ENCODE measurements around the gene MBP.
A peak's percentile ranks its signal among the peaks of the same experiment; 100 is the strongest.
"Not testable (repeated sequence)": the region's sequence is repeated elsewhere in the genome, so short reads cannot be mapped to it uniquely, and the experiment has no call there.

The MBP gene

DNA sequence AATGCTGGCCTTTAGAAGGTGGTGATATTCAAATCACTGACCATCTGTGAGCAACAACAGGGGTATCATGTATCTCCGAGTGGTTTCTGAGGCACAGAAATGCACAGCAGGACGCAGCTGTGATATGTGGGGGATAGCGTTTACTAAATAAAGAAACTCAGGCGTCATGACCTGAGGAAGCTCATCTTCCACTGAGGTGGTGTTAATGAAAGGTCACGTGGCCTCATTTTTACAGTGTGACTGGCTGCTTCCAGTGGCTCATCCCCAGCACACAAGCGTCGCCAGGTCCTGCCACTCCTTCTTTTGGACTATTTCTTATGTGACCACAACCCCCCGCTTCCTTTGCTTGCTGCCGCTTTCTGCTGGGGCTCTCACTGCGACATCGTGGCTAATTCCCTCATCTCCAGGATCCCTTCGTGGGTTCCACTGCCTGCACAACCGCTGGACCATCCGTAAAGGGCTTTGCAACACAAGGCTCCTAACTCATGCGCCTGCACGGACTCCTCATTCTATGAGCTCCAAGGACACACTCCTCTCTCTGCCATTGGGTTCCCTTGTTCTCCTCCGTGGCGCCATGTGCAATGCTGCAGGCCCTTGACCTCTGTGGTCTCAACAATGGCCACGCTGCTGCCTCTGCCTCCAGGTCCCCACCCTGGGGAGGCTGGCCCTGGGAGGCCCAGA lies 109.3 kb downstream of the MBP start:
- no peaks in the 10 kb centered on the region for H3K9me3 ChIP-seq
- no peaks in the 10 kb centered on the region for H3K4me1 ChIP-seq
- H3K27me3 ChIP-seq (ENCODE audit: low read depth), result no peaks in the 10 kb centered on the region
- H3K4me3 ChIP-seq, result no peak overlapping the region
- in situ Hi-C loops (cut with MboI; ENCODE audit: low sequenced_read_pairs), result no loop called here
- DNase-seq (ENCODE audit: low spot score in 2 of 2), result no peak
- no peaks in the 10 kb centered on the region for H3K36me3 ChIP-seq (replicated peaks)

DNA sequence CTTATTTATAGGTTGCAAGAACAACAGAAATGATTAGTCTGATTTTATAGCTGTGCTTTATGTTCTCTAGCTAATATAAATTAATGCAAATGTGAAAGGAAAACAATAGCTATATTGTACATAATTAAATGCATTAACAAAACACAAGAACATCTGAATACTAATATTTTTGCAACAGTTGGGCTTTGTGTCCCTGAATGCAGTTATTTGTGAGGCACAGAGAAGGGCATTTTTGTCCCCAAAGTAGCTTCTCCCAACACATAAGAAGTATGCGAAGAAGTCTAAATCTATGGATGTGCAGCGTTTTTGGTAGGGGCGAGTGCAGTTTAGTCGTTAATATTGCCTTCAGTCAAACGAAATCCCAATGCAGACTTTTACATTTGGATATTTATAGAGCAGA lies 110.0 kb downstream of the MBP start:
- Histone ChIP-seq H3K27me3 (ENCODE audit: low read depth) (no peaks in the 10 kb centered on the region), H3K4me1 (no peaks in the 10 kb centered on the region), H3K9me3 (no peaks in the 10 kb centered on the region), H3K36me3 (replicated peaks) (no peaks in the 10 kb centered on the region), H3K4me3 (no peak overlapping the region)
- in situ Hi-C loops (cut with MboI; ENCODE audit: low sequenced_read_pairs), result no loop called here
- DNase-seq (ENCODE audit: low spot score in 2 of 2), result no peak

DNA sequence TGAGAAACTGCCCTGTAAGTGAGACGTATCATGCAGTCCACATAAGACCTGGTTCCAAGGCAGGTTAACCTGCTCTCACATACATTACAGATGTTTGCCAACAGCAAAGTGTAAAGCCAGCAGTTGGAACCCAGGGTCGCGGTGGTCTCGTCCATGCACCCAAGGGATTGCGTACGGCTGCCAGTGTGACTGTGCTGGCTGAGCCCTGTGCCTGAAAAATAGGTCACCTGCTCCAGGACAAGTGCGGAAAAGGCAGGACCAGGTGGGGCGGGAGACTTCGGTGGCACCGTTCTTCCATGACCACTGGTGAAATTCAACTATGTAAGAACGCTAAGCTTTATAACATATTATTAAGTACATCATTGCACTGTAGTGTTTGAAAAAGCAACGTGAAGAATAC lies 110.5 kb downstream of the MBP start:
- in situ Hi-C loops (cut with MboI; ENCODE audit: low sequenced_read_pairs), result no loop called here
- no peaks in the 10 kb centered on the region for H3K36me3 ChIP-seq (replicated peaks)
- H3K27me3 ChIP-seq (ENCODE audit: low read depth), result no peaks in the 10 kb centered on the region
- no peaks in the 10 kb centered on the region for H3K9me3 ChIP-seq
- no peaks in the 10 kb centered on the region for H3K4me1 ChIP-seq
- DNase-seq (ENCODE audit: low spot score in 2 of 2), result no peak
- H3K4me3 ChIP-seq, result no peak overlapping the region

DNA sequence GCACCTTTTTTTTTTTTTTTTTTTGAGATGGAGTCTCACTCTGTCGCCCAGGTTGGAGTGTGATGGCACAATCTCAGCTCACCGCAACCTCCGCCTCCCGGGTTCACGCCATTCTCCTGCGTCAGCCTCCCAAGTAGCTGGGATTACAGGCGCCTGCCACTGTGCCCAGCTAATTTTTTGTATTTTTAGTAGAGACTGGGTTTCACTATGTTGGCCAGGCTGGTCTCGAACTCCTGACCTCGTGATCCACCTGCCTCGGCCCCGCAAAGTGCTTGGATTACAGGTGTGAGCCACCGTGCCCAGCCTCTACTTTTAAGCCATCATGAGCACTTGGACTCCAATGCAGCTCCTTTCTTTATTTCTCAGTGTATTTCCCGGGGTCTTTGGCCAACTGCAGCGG lies 111.1 kb downstream of the MBP start:
- in situ Hi-C loops (cut with MboI; ENCODE audit: low sequenced_read_pairs); DNase-seq (ENCODE audit: low spot score in 2 of 2); H3K27me3 ChIP-seq (ENCODE audit: low read depth); H3K4me1 ChIP-seq; H3K4me3 ChIP-seq; H3K36me3 ChIP-seq (replicated peaks); H3K9me3 ChIP-seq: not testable (repeated sequence)

DNA sequence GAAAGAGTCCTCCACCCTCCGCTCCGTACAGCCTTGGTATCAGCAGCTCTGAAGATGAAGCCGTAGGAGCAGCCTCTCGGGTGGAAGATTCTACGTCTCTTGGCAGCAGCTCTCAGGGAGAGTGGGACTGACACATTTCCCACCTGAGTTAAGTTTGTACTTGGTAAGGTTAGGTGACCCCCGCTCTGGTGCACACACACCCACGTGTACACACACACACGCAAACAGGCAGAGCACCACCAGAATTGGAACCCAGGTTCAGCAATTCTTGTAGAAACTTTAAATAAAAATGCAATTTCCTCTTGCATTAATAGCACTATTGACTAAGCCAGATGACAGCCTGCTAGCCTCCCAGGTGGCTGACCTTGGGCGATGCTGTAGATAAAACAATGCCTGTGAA lies 111.5 kb downstream of the MBP start:
- in situ Hi-C loops (cut with MboI; ENCODE audit: low sequenced_read_pairs), result no loop called here
- H3K27me3 ChIP-seq (ENCODE audit: low read depth), result no peaks in the 10 kb centered on the region
- H3K4me1 ChIP-seq, result no peaks in the 10 kb centered on the region
- no peak for DNase-seq (ENCODE audit: low spot score in 2 of 2)
- H3K4me3 ChIP-seq, result no peak overlapping the region
- no peaks in the 10 kb centered on the region for H3K9me3 ChIP-seq
- H3K36me3 ChIP-seq (replicated peaks), result no peaks in the 10 kb centered on the region

DNA sequence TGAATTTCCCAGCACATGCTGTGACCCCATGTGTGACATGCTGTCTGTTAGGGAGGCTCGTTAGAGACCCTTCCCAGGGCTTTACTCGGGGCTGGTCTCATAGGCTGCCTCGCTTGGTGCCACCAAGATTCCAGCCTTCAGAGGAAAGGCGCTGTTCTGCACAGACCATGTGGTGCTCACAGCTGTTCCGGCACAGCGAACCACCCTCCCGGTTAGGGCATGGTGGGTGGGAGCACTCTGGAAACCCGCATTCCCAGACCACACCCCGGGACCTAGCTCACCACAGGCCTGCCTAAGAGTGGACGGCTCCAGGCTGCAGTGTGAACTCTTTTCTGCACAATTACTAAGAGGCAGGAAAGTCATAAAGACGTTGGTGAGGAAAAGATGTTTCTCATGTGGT lies 112.0 kb downstream of the MBP start:
- no peak for DNase-seq (ENCODE audit: low spot score in 2 of 2)
- no peaks in the 10 kb centered on the region for H3K9me3 ChIP-seq
- H3K27me3 ChIP-seq (ENCODE audit: low read depth), result no peaks in the 10 kb centered on the region
- H3K4me3 ChIP-seq, result no peak overlapping the region
- H3K36me3 ChIP-seq (replicated peaks), result no peaks in the 10 kb centered on the region
- in situ Hi-C loops (cut with MboI; ENCODE audit: low sequenced_read_pairs), result no loop called here
- H3K4me1 ChIP-seq, result no peaks in the 10 kb centered on the region

DNA sequence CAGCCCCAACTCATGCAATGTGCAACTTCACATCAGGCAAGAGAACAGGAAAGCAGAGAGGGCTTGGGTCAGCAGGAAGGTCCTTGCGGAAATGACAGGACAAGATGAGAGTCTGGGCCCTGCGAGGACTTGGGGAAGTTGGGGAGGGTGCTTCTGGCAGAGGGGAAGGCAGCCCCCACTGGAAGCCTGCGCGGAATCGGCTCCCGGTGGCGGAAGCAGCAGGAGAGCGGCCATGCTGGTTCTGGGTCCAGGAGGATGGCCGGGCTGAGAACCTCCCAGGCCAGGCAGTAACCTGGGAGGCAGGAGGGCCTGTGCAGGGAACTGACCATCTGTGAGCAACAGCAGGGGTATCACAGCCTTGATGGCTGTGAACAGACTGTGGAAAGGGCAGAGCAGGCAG lies 112.9 kb downstream of the MBP start:
- no peaks in the 10 kb centered on the region for H3K27me3 ChIP-seq (ENCODE audit: low read depth)
- no peaks in the 10 kb centered on the region for H3K36me3 ChIP-seq (replicated peaks)
- H3K4me1 ChIP-seq, result no peaks in the 10 kb centered on the region
- DNase-seq (ENCODE audit: low spot score in 2 of 2), result no peak
- no peaks in the 10 kb centered on the region for H3K9me3 ChIP-seq
- H3K4me3 ChIP-seq, result no peak overlapping the region
- in situ Hi-C loops (cut with MboI; ENCODE audit: low sequenced_read_pairs), result no loop called here

DNA sequence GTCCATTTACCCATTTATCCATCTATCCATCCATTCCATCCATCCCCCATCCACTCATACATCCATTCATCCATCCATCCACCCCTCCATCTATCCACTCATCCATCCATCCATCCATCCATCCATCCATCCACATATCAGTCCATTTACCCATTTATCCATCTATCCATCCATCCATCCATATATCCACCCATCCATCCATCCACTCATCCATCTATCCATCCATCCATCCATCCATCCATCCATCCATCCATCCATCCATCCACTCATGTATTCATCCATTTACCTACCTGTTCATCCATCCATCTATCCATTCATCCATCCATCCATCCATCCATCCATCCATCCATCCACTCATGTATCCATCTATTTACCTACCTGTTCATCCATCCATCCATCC lies 113.9 kb downstream of the MBP start:
- H3K27me3 ChIP-seq (ENCODE audit: low read depth); H3K4me3 ChIP-seq; in situ Hi-C loops (cut with MboI; ENCODE audit: low sequenced_read_pairs); H3K4me1 ChIP-seq; H3K36me3 ChIP-seq (replicated peaks); H3K9me3 ChIP-seq; DNase-seq (ENCODE audit: low spot score in 2 of 2): not testable (repeated sequence)

DNA sequence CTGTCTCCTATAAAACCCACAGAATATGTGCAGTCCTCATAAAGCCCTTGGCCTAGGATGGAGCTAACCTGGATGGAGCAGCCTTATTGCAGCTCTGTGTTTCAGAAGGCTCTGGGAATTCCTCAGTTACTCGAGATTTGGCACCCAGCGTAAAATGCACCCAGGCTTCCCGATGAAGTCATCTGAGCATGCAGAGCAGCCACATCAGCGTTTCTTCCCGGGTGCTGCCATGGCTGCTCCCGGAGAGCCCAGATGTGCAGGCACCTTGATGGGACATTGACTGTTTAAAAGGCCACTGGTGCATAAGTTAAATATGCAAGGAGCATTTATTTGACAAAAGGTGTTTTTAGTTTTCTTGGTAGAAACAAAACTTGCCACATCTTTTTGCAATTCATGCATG lies 115.2 kb downstream of the MBP start:
- no peaks in the 10 kb centered on the region for H3K36me3 ChIP-seq (replicated peaks)
- in situ Hi-C loops (cut with MboI; ENCODE audit: low sequenced_read_pairs), result no loop called here
- H3K4me1 ChIP-seq, result no peaks in the 10 kb centered on the region
- DNase-seq (ENCODE audit: low spot score in 2 of 2), result no peak
- H3K27me3 ChIP-seq (ENCODE audit: low read depth), result no peaks in the 10 kb centered on the region
- no peak overlapping the region for H3K4me3 ChIP-seq
- no peaks in the 10 kb centered on the region for H3K9me3 ChIP-seq

DNA sequence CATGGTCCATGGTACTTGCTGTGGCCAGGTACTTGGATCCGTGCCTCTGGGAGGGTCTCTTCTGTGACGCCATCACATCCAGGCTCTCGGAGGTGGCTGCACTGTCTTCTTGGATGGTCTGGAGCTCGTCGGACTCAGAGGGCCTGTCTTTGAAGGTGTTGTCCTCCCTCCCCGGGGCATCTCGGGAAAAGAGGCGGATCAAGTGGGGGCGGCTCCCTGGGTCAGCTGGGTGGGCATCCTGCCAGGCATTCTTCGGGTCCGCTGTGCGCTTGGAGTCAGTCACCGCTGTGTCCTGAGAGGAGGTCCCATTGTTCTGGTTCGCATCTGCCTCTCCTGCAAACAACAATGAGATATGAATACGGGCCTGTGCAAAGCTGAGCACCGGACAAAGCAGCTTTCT lies 115.6 kb downstream of the MBP start:
- H3K4me3 ChIP-seq, result no peak overlapping the region
- H3K36me3 ChIP-seq (replicated peaks), result no peaks in the 10 kb centered on the region
- H3K9me3 ChIP-seq, result no peaks in the 10 kb centered on the region
- peak in 1 of 2 experiments; percentile 14 for DNase-seq (ENCODE audit: low spot score in 2 of 2)
- in situ Hi-C loops (cut with MboI; ENCODE audit: low sequenced_read_pairs), result no loop called here
- no peaks in the 10 kb centered on the region for H3K4me1 ChIP-seq
- no peaks in the 10 kb centered on the region for H3K27me3 ChIP-seq (ENCODE audit: low read depth)

DNA sequence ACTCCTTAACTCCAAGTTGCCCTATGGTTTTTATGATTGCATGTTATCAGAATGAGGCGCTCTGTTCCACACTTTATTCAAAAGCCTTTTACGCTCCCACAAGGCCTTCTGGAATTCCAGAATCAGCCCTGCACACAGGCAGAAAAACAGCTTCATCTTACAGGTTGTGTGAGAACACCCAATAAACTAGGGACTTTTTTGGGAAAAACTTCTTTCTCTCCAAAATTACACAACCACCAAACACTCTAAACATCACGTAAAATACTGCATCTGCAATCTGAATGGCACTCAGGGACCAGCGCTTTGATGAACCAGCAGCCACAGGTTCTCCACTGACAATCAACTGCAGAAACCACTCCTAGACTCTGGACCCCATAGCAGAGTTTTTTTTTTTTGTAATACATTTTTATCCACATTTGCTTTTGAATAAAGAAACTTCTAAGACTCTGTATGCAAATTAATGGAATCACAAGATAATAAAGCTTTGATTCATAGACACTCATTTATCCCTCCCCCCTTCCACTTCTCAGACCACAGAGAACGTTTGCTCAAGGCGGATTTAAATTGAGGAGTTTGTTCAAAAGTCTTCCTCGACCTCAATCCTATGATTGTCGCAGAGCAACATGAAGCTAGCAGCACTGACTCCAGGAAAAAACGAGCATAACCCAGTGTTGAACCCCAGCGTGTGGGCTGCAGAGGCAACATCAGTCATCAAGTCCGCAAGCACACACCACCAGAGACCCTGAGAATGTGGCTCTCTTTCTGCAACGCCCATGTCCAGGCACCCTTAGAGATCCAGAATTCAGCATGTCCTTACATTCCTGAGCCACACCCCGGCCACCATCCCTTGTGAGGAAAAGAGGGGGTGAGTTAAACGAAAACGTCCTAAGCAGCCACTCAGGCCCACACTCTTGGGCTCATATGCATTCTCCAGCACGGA lies 116.5 kb downstream of the MBP start:
- Histone ChIP-seq H3K27me3 (ENCODE audit: low read depth) (no peaks in the 10 kb centered on the region), H3K36me3 (replicated peaks) (no peaks in the 10 kb centered on the region), H3K4me3 (no peak overlapping the region), H3K4me1 (no peaks in the 10 kb centered on the region), H3K9me3 (no peaks in the 10 kb centered on the region)
- no peak for DNase-seq (ENCODE audit: low spot score in 2 of 2)
- in situ Hi-C loops (cut with MboI; ENCODE audit: low sequenced_read_pairs), result no loop called here

DNA sequence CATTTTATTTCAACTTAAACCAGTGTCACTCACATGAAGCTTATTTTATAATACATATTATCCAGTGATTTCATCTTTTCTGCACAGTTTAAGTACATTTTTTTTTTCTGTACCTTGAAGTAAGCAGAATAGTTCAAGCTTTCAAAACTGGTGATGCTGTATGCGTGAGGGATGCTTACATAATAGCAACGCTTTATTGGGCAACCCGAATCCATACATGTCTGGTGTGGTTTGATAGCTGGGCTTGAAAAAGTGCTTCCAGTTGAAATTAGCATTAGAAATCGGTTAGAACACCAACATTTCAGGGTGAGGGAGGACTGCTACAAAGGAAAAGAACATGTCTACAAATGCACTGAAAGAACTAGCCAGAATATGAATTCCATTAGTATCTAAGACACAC lies 117.4 kb downstream of the MBP start:
- Histone ChIP-seq H3K9me3 (no peaks in the 10 kb centered on the region), H3K4me3 (no peak overlapping the region), H3K36me3 (replicated peaks) (no peaks in the 10 kb centered on the region), H3K27me3 (ENCODE audit: low read depth) (no peaks in the 10 kb centered on the region), H3K4me1 (no peaks in the 10 kb centered on the region)
- no peak for DNase-seq (ENCODE audit: low spot score in 2 of 2)
- in situ Hi-C loops (cut with MboI; ENCODE audit: low sequenced_read_pairs), result no loop called here

DNA sequence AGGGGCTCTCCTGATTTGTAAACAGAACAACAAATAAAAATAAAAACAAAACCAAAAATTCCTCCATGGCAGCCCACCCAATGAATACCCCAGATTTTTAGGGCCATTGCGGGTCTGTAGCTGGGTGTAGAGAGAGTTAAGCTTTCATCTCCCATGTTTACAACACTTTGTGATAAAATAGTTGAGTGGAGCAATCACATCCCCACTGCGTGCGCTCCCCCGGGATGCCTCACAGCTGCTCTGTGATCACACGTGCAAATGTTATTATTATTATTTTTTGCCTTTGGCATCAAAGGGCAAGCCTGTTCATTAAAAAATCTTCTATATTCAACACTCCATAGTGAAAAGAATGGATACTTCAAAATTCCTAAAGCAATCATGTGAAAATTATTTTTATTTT lies 118.0 kb downstream of the MBP start:
- Histone ChIP-seq H3K36me3 (replicated peaks) (no peaks in the 10 kb centered on the region), H3K4me1 (no peaks in the 10 kb centered on the region), H3K4me3 (no peak overlapping the region), H3K9me3 (no peaks in the 10 kb centered on the region), H3K27me3 (ENCODE audit: low read depth) (no peaks in the 10 kb centered on the region)
- in situ Hi-C loops (cut with MboI; ENCODE audit: low sequenced_read_pairs), result no loop called here
- no peak for DNase-seq (ENCODE audit: low spot score in 2 of 2)

DNA sequence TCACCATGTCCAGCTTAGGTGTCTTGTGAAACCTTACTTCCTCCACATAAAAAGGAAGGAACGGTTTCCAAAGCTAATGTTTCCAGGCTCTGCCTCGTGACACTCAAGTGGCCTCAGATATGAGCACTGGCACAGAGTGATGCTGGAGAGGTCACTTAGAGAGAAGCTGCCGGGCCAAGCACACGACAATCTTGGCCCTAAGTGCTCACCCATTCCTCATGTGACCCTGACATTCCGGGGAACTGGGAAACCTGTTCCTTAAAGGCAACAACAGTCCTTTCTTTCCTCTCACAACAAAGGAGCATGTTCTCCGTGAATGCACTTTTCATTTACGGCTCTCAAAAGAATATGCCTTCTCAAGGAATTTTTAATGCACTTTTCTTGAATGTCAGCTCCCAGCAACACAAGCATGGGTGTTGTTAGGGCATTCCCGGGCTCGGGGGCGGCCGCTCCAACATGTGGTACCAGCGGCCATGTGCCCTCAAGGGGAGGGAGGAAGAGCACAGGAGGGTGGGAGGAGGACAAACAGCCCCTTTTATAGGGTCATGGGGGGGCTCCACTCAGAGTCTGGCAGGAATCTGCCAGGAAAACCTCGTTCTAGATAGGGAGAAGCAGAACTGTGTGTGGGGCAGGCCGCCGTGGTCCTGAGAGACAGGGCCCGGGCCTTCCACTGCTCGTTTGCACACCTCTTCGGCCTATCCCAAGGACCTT lies 118.6 kb downstream of the MBP start:
- no peak for DNase-seq (ENCODE audit: low spot score in 2 of 2)
- no peaks in the 10 kb centered on the region for H3K27me3 ChIP-seq (ENCODE audit: low read depth)

More for the DNA sequence above, 118.6 kb downstream of the MBP start:
- H3K4me3 ChIP-seq, result no peak overlapping the region
- no peaks in the 10 kb centered on the region for H3K36me3 ChIP-seq (replicated peaks)
- no peaks in the 10 kb centered on the region for H3K9me3 ChIP-seq
- in situ Hi-C loops (cut with MboI; ENCODE audit: low sequenced_read_pairs), result no loop called here
- no peaks in the 10 kb centered on the region for H3K4me1 ChIP-seq

Measured in HAP-1 (cell line).